GM12874 (cell line): ENCODE results near the gene LURAP1L.

Experiments used
- TF ChIP-seq, protein P1 (sequence below): IDR thresholded peaks from 2 replicates; pipeline ENCODE4 v1.5.1; 2011; ENCODE audit warnings: low read depth, mild to moderate bottlenecking, control low read depth, low read length, moderate library complexity; ENCODE audit not compliant: insufficient read depth

LURAP1L gene

DNA sequence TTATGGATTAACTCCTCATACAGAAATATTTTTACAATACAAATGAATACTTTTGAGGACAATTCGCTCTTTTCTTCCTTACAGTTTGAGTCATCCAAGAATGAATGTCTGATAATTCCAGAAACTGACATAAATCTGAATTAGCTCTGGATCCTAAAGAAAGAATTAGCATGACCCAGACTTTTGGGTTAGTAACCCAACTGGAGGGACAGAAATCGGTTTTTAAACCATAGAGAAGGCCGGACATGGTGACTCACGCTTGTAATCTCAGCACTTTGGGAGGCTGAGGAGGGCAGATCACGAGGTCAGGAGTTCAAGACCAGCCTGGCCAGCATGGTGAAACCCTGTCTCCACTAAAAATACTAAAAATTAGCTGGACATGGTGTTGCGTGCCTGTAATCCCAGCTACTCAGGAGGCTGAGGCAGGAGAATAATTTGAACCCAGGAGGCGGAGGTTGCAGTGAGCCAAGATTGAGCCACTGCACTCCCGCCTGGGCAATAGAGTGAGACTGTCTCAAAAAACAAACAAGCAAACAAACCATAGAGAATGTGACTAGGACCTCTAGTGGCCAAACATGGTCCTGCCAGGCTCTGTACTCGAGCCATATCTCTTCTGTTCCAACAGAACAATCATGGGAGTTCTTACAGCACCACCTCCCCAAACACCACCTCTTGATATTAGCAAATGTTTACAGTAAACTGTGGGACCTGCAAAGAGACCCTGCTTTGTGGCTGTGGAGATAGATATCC lies 44.8 kb downstream of the LURAP1L start:
- TF ChIP-seq, protein P1, sequence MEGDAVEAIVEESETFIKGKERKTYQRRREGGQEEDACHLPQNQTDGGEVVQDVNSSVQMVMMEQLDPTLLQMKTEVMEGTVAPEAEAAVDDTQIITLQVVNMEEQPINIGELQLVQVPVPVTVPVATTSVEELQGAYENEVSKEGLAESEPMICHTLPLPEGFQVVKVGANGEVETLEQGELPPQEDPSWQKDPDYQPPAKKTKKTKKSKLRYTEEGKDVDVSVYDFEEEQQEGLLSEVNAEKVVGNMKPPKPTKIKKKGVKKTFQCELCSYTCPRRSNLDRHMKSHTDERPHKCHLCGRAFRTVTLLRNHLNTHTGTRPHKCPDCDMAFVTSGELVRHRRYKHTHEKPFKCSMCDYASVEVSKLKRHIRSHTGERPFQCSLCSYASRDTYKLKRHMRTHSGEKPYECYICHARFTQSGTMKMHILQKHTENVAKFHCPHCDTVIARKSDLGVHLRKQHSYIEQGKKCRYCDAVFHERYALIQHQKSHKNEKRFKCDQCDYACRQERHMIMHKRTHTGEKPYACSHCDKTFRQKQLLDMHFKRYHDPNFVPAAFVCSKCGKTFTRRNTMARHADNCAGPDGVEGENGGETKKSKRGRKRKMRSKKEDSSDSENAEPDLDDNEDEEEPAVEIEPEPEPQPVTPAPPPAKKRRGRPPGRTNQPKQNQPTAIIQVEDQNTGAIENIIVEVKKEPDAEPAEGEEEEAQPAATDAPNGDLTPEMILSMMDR: peak; percentile 69

GRCh38 chr9:12822111-12822510 lies 47.3 kb downstream of the LURAP1L start:
- TF ChIP-seq, protein P1: no peak

GRCh38 chr9:12826924-12827565 lies 52.2 kb downstream of the LURAP1L start:
- TF ChIP-seq, protein P1: no peak

DNA sequence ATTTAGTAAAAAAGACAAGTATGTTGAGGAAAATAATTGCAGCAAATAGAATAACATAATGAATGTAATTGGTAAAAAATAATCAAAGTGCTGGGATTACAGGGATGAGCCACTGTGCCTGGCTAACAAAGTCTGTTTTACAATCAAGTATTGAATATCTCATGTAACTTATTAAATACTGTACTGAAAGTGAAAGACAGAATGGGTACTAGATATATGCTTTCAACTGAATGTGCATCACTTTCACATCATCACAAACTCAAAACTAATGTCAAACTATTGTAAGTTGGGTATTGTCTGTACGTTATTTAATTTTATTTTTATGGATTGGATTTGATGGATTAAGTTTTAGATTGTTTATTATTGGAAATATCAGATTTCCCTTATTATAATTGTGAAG lies 58.9 kb downstream of the LURAP1L start:
- TF ChIP-seq, protein P1: no peak

DNA sequence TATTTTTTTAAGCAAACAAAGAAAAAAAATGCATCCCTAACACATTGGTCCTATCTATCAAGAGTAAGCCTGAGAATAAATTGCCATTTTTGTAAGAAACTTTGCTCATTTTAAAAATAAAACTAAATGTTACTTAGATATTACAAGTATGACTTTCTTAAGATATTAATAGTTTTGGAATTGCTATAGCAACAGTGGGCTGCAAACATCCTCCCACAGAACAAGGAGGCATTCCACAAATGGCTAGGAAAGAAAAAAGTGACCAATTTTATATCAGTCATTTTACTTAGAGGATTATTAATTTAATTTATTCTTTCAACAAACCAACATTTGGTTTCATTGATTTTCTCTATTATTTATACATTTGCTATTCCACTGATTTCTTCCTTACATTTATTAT lies 63.7 kb downstream of the LURAP1L start:
- TF ChIP-seq, protein P1: no peak

GRCh38 chr9:12843735-12844134 lies 68.9 kb downstream of the LURAP1L start:
- TF ChIP-seq, protein P1: no peak

- TF ChIP-seq, protein P1: no peak
These were observed 71.2 kb downstream of the LURAP1L start for GRCh38 chr9:12846035-12846434.
